DOHH2 (cell line): ENCODE results near the gene LMTK2.

Experiments
- H3F3A ChIP-seq: fragments of 200-600 bp; sonication (generic), shearing (Covaris generic); 2 replicates; pipeline ENCODE4 v1.6.0; 2016; ENCODE audit warnings: antibody characterized with exemption, mild to moderate bottlenecking; ENCODE audit not compliant: control insufficient read depth, insufficient read depth
- H3K27ac ChIP-seq: fragments of 200-600 bp; sonication (generic); 2 replicates; pipeline ENCODE4 v1.5.1; 2014; ENCODE audit warnings: low read depth, mild to moderate bottlenecking, low read length, moderate library complexity
- H3K27me3 ChIP-seq: fragments of 200-600 bp; sonication (generic); 2 replicates; pipeline ENCODE4 v1.6.1; 2014; ENCODE audit warnings: mild to moderate bottlenecking, low read length, mixed read lengths; ENCODE audit not compliant: control insufficient read depth
- H3K36me3 ChIP-seq: fragments of 200-600 bp; sonication (generic); 2 replicates; pipeline ENCODE4 v1.6.1; 2014; ENCODE audit warnings: mild to moderate bottlenecking, low read length, moderate library complexity, mixed read lengths; ENCODE audit not compliant: control insufficient read depth
- H3K4me1 ChIP-seq: fragments of 200-600 bp; sonication (generic); 2 replicates; pipeline ENCODE4 v1.6.1; 2014; ENCODE audit warnings: mild to moderate bottlenecking, low read length, mixed read lengths; ENCODE audit not compliant: control insufficient read depth
- H3K4me2 ChIP-seq: fragments of 200-600 bp; sonication (generic); 2 replicates; pipeline ENCODE4 v1.6.0; 2014; ENCODE audit warnings: mild to moderate bottlenecking, low read length, moderate library complexity
- H3K4me3 ChIP-seq: fragments of 200-600 bp; sonication (generic); 2 replicates; pipeline ENCODE4 v1.5.1; 2014; ENCODE audit warnings: mild to moderate bottlenecking, low read length, mixed read lengths
- H3K79me2 ChIP-seq: fragments of 200-600 bp; sonication (generic); 2 replicates; pipeline ENCODE4 v1.6.1; 2014; ENCODE audit warnings: mild to moderate bottlenecking, low read length, mixed read lengths; ENCODE audit not compliant: control insufficient read depth
- H3K9me2 ChIP-seq: fragments of 200-600 bp; sonication (generic); replicated peaks from 2 replicates; pipeline ENCODE4 v1.6.1; 2014; ENCODE audit warnings: mild to moderate bottlenecking, low read length, mixed read lengths; ENCODE audit not compliant: control insufficient read depth
- H3K9me3 ChIP-seq: fragments of 200-600 bp; sonication (generic); 2 replicates; pipeline ENCODE4 v1.6.1; 2014; ENCODE audit warnings: antibody characterized with exemption, low read length, mixed read lengths; ENCODE audit not compliant: control insufficient read depth, insufficient read depth
- H4K20me1 ChIP-seq: fragments of 200-600 bp; sonication (generic); 2 replicates; pipeline ENCODE4 v1.6.0; 2014; ENCODE audit warnings: low read depth, mild to moderate bottlenecking, antibody characterized with exemption, low read length, moderate library complexity; ENCODE audit not compliant: control insufficient read depth, insufficient read depth
- CTCF ChIP-seq: fragments of 200-600 bp; sonication (generic); IDR thresholded peaks from one replicate; pipeline ENCODE4 v1.5.1; 2014; ENCODE audit warnings: antibody characterized with exemption, mild to moderate bottlenecking, low read depth, low read length; ENCODE audit not compliant: poor library complexity, severe bottlenecking
- EZH2phosphoT487 ChIP-seq: fragments of 200-600 bp; sonication (generic); IDR thresholded peaks from 2 replicates; pipeline ENCODE4 v1.6.1; 2017; ENCODE audit warnings: borderline replicate concordance, mild to moderate bottlenecking, antibody characterized with exemption, low read length, moderate library complexity, mixed read lengths

LMTK2 gene

GRCh38 chr7:98115746-98116525, 9.3 kb downstream of the LMTK2 start:
- Histone ChIP-seq H4K20me1 (peaks cover 48% of the 10 kb centered on the region), H3K9me3 (no peaks in the 10 kb centered on the region), H3F3A (no peaks in the 10 kb centered on the region), H3K4me3 (no peak overlapping the region), H3K4me1 (no peaks in the 10 kb centered on the region), H3K27me3 (no peaks in the 10 kb centered on the region), H3K9me2 (no peaks in the 10 kb centered on the region), H3K27ac (no peak overlapping the region), H3K36me3 (no peaks in the 10 kb centered on the region), H3K79me2 (peaks cover 70% of the 10 kb centered on the region), H3K4me2 (no peak overlapping the region)
- TF ChIP-seq CTCF (no peak), EZH2phosphoT487 (no peak)

GRCh38 chr7:98116656-98117461, 10.2 kb downstream of the LMTK2 start:
- Histone ChIP-seq H3K9me3 (no peaks in the 10 kb centered on the region), H3K4me1 (no peaks in the 10 kb centered on the region), H3K4me2 (no peak overlapping the region), H3K4me3 (no peak overlapping the region), H3K27me3 (no peaks in the 10 kb centered on the region), H3K9me2 (no peaks in the 10 kb centered on the region), H3K27ac (no peak overlapping the region), H3K79me2 (peaks cover 63% of the 10 kb centered on the region), H3K36me3 (no peaks in the 10 kb centered on the region), H4K20me1 (peaks cover 40% of the 10 kb centered on the region; the same call in 1 of the 2 replicates), H3F3A (no peaks in the 10 kb centered on the region)
- no peak for TF ChIP-seq EZH2phosphoT487
- TF ChIP-seq CTCF = no peak

- Histone ChIP-seq H3K27ac (no peak overlapping the region), H3K4me2 (no peak overlapping the region), H3K4me3 (no peak overlapping the region), H3F3A (no peaks in the 10 kb centered on the region), H4K20me1 (peaks cover 49% of the 10 kb centered on the region), H3K4me1 (no peaks in the 10 kb centered on the region), H3K9me2 (no peaks in the 10 kb centered on the region), H3K79me2 (peaks cover 47% of the 10 kb centered on the region), H3K36me3 (no peaks in the 10 kb centered on the region), H3K27me3 (no peaks in the 10 kb centered on the region), H3K9me3 (no peaks in the 10 kb centered on the region)
- no peak for TF ChIP-seq CTCF
- no peak for TF ChIP-seq EZH2phosphoT487
Observed at GRCh38 chr7:98119256-98119918, 12.7 kb downstream of the LMTK2 start.
